PC-9 (cell line): Measurements from ENCODE around the gene ZNF236. TPM values are rescaled to one million over a fixed set of nuclear protein-coding genes. Genes with fewer than 3 reads are reported as not detected.

ENCODE experiments used
- BruUV-seq: library from RNA; stranded (reverse); fragments of 400-500 nt; replicated peaks from 2 replicates; lab custom pipeline; 2021; lab: Mats Ljungman, UMichigan
- CTCF ChIA-PET: fragments of 300-600 bp; sonication (Branson Sonifier 250); formaldehyde crosslinking; loops from one replicate; lab custom pipeline; 2022; ENCODE audit warnings: antibody characterized with exemption; lab: Charles Lee
- POLR2A ChIA-PET: fragments of 300-600 bp; sonication (Branson Sonifier 250); formaldehyde crosslinking; loops from one replicate; lab custom pipeline; 2022; ENCODE audit warnings: antibody characterized with exemption; ENCODE audit not compliant: unreplicated experiment; lab: Charles Lee
- DNase-seq, 2 experiments: peaks; one replicate each; pipeline versions ENCODE4 v3.0.0 to v3.0.0-alpha.2; 2015 to 2022; ENCODE audit warnings: mixed read lengths in 1 of 2
- H2AFZ ChIP-seq: fragments of 200-600 bp; sonication (generic); 2 replicates; pipeline ENCODE4 v1.8.1; 2017; ENCODE audit warnings: antibody characterized with exemption
- H3F3A ChIP-seq: fragments of 200-600 bp; sonication (generic); 2 replicates; pipeline ENCODE4 v1.8.1; 2017; ENCODE audit warnings: antibody characterized with exemption, mild to moderate bottlenecking, low read depth; ENCODE audit not compliant: insufficient read depth
- H3K27ac ChIP-seq: fragments of 200-600 bp; sonication (generic); 2 replicates; pipeline ENCODE4 v1.6.1; 2016; ENCODE audit warnings: mixed run types
- H3K27me3 ChIP-seq: fragments of 200-600 bp; sonication (generic); 2 replicates; pipeline ENCODE4 v1.6.1; 2016; ENCODE audit warnings: low read depth, mixed run types; ENCODE audit not compliant: insufficient read depth
- H3K36me3 ChIP-seq: fragments of 200-600 bp; sonication (generic); 2 replicates; pipeline ENCODE4 v1.6.1; 2016; ENCODE audit warnings: low read depth, mixed run types
- H3K4me1 ChIP-seq: fragments of 200-600 bp; sonication (generic); replicated peaks from 2 replicates; pipeline ENCODE4 v1.6.1; 2016; ENCODE audit warnings: mixed run types; ENCODE audit not compliant: insufficient read depth
- H3K4me2 ChIP-seq: fragments of 200-600 bp; sonication (generic); 2 replicates; pipeline ENCODE4 v1.6.1; 2017; ENCODE audit warnings: mixed run types
- H3K4me3 ChIP-seq: fragments of 200-600 bp; sonication (generic); 2 replicates; pipeline ENCODE4 v1.6.1; 2016; ENCODE audit warnings: mixed run types
- H3K79me2 ChIP-seq: fragments of 200-600 bp; sonication (generic); 2 replicates; pipeline ENCODE4 v1.6.1; 2017; ENCODE audit warnings: low read depth, mixed run types
- H3K9me2 ChIP-seq: fragments of 200-600 bp; sonication (generic); 2 replicates; pipeline ENCODE4 v1.8.1; 2017; ENCODE audit warnings: mild to moderate bottlenecking; ENCODE audit not compliant: insufficient read depth
- H3K9me3 ChIP-seq: fragments of 200-600 bp; sonication (generic); 2 replicates; pipeline ENCODE4 v1.8.1; 2016; ENCODE audit warnings: low read depth; ENCODE audit not compliant: insufficient read depth
- H4K20me1 ChIP-seq: fragments of 200-600 bp; sonication (generic); 2 replicates; pipeline ENCODE4 v1.8.1; 2017; ENCODE audit not compliant: insufficient read depth
- EZH2 ChIP-seq: fragments of 200-600 bp; sonication (generic); IDR thresholded peaks from 2 replicates; pipeline ENCODE4 v1.8.0; 2017; ENCODE audit warnings: antibody characterized with exemption, low read depth
- intact Hi-C: fragments of 100-400 bp; cut with micrococcal nuclease; formaldehyde crosslinking; loops from one replicate; pipeline ENCODE4 v1.10.0; 2022; ENCODE audit not compliant: unreplicated experiment
- total RNA-seq: library from RNA; stranded (reverse); gene quantifications from 2 replicates; pipeline ENCODE4 v1.2.3, GENCODE V29; 2021
- TF ChIP-seq, protein P1 (sequence below): fragments of 200-600 bp; sonication (generic); conservative IDR thresholded peaks from 2 replicates; pipeline ENCODE4 v1.6.1; 2017; ENCODE audit warnings: mixed run types, antibody characterized with exemption, mild to moderate bottlenecking, moderate library complexity

The ZNF236 gene
- total RNA-seq, 1 experiment from 2014 or later, result 10.8 TPM

DNA sequence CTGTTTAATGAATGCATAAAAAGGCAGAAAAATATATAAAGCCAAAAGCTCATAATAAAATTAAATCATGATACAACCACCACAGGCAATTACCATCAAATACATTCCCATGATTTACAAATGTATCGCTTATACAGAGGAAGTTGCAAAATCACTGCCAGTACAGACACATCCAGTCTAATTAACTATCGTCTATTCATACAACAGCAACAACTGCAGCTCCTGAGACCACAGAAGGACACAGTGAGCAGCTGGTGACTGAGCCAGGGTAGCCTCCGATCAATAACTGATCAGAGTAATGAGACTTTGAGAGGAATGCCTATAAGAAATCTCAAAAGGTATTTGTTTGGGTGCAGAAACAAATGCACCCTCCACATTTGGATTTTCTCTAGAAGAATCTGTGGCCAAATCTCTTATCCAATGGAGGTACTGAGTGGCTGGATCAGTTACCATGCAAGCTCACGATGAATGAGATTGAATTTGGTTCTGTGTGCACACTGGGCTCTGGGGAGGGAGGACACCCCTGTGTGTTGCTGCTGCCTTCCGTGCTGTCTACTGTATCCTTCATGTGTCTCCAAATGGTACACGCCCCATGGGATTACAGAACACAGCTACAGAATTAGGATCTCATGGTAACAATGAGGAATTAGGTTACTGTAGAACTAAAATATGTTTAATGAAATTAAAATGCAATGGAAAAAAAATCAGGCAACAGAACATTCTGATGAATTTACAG is 190.6 kb downstream of the ZNF236 start:
- H3K9me2 ChIP-seq, result no peaks in the 10 kb centered on the region
- H3K4me1 ChIP-seq, result no peaks in the 10 kb centered on the region
- no peak overlapping the region for H3K4me2 ChIP-seq
- H3K27ac ChIP-seq, result no peak overlapping the region
- no TSS peak for BruUV-seq
- peaks cover 8% of the 10 kb centered on the region; the same call in 1 of the 2 replicates for H3K36me3 ChIP-seq
- CTCF ChIA-PET, result no interaction called here
- DNase-seq, result no peak
- no peak for TF ChIP-seq EZH2
- TF ChIP-seq, protein P1, sequence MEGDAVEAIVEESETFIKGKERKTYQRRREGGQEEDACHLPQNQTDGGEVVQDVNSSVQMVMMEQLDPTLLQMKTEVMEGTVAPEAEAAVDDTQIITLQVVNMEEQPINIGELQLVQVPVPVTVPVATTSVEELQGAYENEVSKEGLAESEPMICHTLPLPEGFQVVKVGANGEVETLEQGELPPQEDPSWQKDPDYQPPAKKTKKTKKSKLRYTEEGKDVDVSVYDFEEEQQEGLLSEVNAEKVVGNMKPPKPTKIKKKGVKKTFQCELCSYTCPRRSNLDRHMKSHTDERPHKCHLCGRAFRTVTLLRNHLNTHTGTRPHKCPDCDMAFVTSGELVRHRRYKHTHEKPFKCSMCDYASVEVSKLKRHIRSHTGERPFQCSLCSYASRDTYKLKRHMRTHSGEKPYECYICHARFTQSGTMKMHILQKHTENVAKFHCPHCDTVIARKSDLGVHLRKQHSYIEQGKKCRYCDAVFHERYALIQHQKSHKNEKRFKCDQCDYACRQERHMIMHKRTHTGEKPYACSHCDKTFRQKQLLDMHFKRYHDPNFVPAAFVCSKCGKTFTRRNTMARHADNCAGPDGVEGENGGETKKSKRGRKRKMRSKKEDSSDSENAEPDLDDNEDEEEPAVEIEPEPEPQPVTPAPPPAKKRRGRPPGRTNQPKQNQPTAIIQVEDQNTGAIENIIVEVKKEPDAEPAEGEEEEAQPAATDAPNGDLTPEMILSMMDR, result no peak
- intact Hi-C loops, result no loop called here
- H3K27me3 ChIP-seq, result no peaks in the 10 kb centered on the region
- peaks cover 8% of the 10 kb centered on the region; the same call in 1 of the 2 replicates for H3K79me2 ChIP-seq
- H3F3A ChIP-seq, result no peaks in the 10 kb centered on the region
- H3K9me3 ChIP-seq, result no peaks in the 10 kb centered on the region
- POLR2A ChIA-PET, result interaction anchor here (0.5 kb wide), 1 partner anchor 199 kb away, joined by 3 read pairs; no protein-coding TSS in a partner anchor
- H2AFZ ChIP-seq, result no peak overlapping the region
- H4K20me1 ChIP-seq, result peaks cover 16% of the 10 kb centered on the region
- H3K4me3 ChIP-seq, result no peak overlapping the region

DNA sequence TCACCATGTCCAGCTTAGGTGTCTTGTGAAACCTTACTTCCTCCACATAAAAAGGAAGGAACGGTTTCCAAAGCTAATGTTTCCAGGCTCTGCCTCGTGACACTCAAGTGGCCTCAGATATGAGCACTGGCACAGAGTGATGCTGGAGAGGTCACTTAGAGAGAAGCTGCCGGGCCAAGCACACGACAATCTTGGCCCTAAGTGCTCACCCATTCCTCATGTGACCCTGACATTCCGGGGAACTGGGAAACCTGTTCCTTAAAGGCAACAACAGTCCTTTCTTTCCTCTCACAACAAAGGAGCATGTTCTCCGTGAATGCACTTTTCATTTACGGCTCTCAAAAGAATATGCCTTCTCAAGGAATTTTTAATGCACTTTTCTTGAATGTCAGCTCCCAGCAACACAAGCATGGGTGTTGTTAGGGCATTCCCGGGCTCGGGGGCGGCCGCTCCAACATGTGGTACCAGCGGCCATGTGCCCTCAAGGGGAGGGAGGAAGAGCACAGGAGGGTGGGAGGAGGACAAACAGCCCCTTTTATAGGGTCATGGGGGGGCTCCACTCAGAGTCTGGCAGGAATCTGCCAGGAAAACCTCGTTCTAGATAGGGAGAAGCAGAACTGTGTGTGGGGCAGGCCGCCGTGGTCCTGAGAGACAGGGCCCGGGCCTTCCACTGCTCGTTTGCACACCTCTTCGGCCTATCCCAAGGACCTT is 191.6 kb downstream of the ZNF236 start:
- H3K9me2 ChIP-seq, result no peaks in the 10 kb centered on the region
- CTCF ChIA-PET, result no interaction called here
- H2AFZ ChIP-seq, result no peak overlapping the region
- peaks cover 8% of the 10 kb centered on the region; the same call in 1 of the 2 replicates for H3K36me3 ChIP-seq
- H3K4me1 ChIP-seq, result no peaks in the 10 kb centered on the region
- DNase-seq, result no peak
- H3K79me2 ChIP-seq, result peaks cover 8% of the 10 kb centered on the region; the same call in 1 of the 2 replicates
- intact Hi-C loops, result no loop called here
- BruUV-seq, result no TSS peak
- no peak overlapping the region for H3K4me3 ChIP-seq
- TF ChIP-seq EZH2, result no peak
- TF ChIP-seq, protein P1, result no peak
- no peak overlapping the region for H3K4me2 ChIP-seq
- H3K27me3 ChIP-seq, result no peaks in the 10 kb centered on the region
- no peaks in the 10 kb centered on the region for H3K9me3 ChIP-seq
- H3K27ac ChIP-seq, result no peak overlapping the region
- no peaks in the 10 kb centered on the region for H3F3A ChIP-seq
- H4K20me1 ChIP-seq, result peaks cover 16% of the 10 kb centered on the region
- POLR2A ChIA-PET, result no interaction called here

DNA sequence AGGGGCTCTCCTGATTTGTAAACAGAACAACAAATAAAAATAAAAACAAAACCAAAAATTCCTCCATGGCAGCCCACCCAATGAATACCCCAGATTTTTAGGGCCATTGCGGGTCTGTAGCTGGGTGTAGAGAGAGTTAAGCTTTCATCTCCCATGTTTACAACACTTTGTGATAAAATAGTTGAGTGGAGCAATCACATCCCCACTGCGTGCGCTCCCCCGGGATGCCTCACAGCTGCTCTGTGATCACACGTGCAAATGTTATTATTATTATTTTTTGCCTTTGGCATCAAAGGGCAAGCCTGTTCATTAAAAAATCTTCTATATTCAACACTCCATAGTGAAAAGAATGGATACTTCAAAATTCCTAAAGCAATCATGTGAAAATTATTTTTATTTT is 192.2 kb downstream of the ZNF236 start:
- Histone ChIP-seq H3F3A (no peaks in the 10 kb centered on the region), H3K4me2 (no peak overlapping the region), H3K9me2 (no peaks in the 10 kb centered on the region), H3K27ac (no peak overlapping the region), H3K36me3 (peaks cover 8% of the 10 kb centered on the region; the same call in 1 of the 2 replicates), H3K4me1 (no peaks in the 10 kb centered on the region), H3K4me3 (no peak overlapping the region), H3K27me3 (no peaks in the 10 kb centered on the region), H3K9me3 (no peaks in the 10 kb centered on the region), H3K79me2 (peaks cover 8% of the 10 kb centered on the region; the same call in 1 of the 2 replicates), H2AFZ (no peak overlapping the region), H4K20me1 (peaks cover 16% of the 10 kb centered on the region)
- no peak for DNase-seq
- BruUV-seq, result no TSS peak
- TF ChIP-seq EZH2, result no peak
- TF ChIP-seq, protein P1, result no peak
- ChIA-PET CTCF (no interaction called here), POLR2A (no interaction called here)
- intact Hi-C loops, result no loop called here
